ENCODE results near the gene OR52I1.

OR52I1 gene

DNA sequence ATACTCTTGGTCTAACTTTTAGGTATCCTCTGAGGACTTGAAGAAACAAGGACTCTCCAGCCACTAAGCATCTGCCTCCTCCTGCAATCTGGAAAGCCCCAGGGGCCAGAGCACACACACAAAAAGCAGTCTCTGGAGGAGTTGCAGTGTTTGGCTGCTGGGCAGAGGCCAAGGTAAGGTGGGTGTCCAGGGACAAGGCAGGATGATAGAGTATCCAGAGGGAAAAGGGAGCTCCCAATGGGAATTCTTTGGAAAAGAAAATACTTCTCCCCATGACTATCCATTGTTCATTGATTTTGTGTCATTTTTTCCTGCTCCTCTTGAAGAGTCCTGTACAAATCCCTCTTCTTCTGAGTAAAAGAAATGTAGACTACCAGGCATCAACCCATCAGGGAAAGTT is 12.4 kb upstream of the OR52I1 start, which contains the start of gene OR52I2:
OR52I2 (plus strand) TSS at position 301 of the 400 bp plus-strand sequence.
- TF ChIP-seq, protein P1, sequence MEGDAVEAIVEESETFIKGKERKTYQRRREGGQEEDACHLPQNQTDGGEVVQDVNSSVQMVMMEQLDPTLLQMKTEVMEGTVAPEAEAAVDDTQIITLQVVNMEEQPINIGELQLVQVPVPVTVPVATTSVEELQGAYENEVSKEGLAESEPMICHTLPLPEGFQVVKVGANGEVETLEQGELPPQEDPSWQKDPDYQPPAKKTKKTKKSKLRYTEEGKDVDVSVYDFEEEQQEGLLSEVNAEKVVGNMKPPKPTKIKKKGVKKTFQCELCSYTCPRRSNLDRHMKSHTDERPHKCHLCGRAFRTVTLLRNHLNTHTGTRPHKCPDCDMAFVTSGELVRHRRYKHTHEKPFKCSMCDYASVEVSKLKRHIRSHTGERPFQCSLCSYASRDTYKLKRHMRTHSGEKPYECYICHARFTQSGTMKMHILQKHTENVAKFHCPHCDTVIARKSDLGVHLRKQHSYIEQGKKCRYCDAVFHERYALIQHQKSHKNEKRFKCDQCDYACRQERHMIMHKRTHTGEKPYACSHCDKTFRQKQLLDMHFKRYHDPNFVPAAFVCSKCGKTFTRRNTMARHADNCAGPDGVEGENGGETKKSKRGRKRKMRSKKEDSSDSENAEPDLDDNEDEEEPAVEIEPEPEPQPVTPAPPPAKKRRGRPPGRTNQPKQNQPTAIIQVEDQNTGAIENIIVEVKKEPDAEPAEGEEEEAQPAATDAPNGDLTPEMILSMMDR (IDR thresholded peaks at IDR 0.05): no peak
- TF ChIP-seq ZFX (IDR thresholded peaks at IDR 0.05; ENCODE audit: borderline replicate concordance): no peak
- no peak within 1 kb of the TSS for H3K27ac ChIP-seq

DNA sequence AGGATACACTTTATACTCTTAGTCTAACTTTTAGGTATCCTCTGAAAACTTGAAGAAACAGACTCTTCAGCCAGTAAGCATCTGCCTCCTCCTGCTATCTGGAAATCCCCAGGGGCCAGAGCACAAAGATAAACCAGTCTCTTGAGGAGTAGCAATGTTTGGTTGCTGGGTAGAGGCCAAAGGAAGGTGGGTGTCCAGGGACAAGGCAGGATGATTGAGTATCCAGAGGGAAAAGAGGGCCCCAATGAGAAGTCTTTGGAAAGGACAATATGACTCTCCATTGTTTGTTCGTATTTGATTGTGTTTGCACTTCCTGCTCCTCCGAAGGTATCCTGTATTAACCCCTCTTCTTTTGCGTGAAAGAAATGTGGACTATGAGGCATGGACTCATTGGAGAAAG is 4.8 kb upstream of the OR52I1 start:
- TF ChIP-seq, protein P1 (IDR thresholded peaks at IDR 0.05): no peak
- no peak for TF ChIP-seq ZFX (IDR thresholded peaks at IDR 0.05; ENCODE audit: borderline replicate concordance)
- no peak overlapping the region for H3K27ac ChIP-seq

DNA sequence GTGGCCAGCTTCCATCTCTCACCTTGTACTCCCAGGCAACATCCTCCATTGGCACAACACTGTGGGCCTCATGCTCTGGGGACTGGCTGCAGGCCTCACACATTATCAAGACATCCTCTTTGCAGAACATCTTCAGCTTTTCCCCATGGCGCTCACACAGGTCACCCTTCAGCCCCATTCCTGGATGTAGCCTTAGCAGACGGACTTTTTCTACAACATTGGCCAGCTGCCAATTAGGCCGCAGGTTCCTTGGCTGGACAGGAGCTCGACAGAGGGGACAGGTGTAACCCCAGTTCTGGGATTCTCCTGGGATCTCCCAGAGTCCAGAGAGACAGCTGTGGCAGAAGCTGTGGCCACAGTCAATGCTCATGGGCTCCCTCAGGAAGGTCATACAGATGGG is 11.2 kb downstream of the OR52I1 start:
- no peak overlapping the region for H3K27ac ChIP-seq
- TF ChIP-seq ZFX (IDR thresholded peaks at IDR 0.05; ENCODE audit: borderline replicate concordance): no peak
- TF ChIP-seq, protein P1 (IDR thresholded peaks at IDR 0.05): no peak

DNA sequence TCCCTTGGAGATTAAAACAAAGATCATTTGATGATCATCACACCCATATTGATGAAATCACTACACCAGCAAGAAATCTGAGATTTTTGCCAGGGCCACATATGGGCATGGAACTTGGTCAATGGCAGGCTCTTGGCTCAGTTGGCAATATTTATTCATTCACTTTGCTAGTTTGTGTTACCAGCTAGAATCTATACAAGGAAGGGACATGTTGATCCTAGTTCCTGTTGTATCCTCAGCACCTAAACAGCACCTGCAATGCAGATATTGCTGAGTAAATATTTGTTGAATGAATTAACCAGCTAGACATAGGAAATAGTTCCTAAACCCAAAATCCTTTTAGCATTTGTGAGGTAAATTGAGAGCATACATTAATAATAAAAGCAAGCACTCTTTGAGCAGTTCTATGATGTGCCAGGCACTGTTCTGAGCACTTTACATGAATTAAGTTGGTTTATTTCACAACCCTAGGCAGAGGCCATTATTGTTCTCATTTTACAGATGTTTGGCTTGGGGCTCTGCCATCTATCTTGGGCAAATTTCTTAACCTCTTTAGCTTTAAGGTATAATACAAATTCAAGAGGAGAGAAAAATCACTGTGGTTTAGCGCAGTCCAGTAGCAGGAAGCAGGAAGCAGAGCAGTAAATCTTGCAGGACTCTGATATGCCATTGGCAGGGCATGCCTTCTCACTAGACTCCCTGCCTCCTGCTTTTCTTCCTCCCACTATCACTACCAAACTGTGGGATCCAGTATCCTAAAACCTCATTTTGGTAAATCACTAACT is 12.6 kb downstream of the OR52I1 start:
- H3K27ac ChIP-seq: peak overlapping the region; percentile 80
- no peak for TF ChIP-seq ZFX (IDR thresholded peaks at IDR 0.05; ENCODE audit: borderline replicate concordance)
- TF ChIP-seq, protein P1 (IDR thresholded peaks at IDR 0.05): no peak

DNA sequence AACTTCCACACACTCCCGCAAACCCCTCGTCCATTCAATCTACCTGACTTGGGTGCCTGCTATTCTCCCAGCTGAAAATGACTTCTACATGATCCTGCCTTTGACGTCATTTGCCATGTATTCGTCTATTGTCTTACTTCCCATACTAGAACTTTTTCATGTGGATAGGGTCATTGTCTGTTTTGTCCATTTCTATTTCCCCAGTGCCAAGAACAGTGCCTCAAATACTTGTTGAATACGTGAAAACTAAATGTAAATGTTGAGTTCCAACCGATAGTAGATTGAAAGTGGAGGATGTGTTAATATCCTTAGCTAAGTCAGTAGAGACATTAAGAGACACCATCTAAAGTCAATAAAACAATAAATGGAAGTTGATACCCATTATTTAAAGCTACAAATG is 13.3 kb downstream of the OR52I1 start:
- TF ChIP-seq ZFX (IDR thresholded peaks at IDR 0.05; ENCODE audit: borderline replicate concordance): no peak
- TF ChIP-seq, protein P1 (IDR thresholded peaks at IDR 0.05): no peak
- peak overlapping the region; percentile 80 for H3K27ac ChIP-seq

DNA sequence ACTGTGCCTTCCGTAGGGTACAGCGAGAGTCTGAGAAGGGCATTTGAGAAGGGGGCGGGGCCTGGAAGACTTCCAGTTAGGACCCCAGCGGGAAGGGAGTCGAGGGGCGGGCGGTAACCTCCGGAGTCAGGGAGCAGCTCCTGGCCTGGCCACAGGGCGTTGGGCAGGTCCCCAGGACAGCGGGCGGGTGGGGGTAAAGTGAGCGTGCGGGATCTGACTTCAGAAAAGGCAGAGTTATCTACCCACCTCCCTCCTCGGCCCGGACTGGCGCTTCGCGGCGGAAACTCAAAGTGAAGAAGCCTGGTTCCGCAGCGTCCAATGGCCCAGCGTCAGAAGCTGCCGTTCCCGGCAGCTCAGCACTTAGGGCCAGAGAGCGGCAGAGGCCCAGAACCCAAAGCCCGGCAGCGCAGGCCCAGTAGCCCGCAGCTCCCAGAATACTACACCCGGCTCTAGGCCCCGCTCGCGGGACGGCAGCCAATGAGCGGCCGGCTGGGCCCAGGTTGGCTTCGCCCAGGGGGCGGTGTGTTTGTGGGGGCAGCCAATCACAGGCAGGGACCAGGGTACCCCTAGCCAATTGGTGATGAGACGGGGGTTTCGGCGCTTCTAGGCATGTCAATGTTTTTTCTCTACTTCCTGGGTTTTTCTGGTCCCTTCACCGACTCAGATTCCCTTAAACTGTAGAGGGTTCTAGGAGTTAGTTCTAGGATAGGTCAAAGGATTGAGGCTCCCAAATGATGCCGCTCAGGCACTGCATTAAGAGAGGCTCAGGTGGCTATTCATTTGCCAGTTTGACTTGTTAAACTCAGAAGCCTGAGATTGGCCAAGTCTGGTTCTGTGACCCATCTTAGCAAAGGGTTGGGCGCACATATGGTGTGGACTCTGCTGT is 14.2 kb downstream of the OR52I1 start, which contains the start of gene TRIM68:
TRIM68 (minus strand) TSS at position 451 of the 886 bp plus-strand sequence. CDS start 2,727 bp downstream, outside the sequence.
- H3K27ac ChIP-seq: peak within 1 kb of the TSS; percentile 80
- TF ChIP-seq, protein P1 (IDR thresholded peaks at IDR 0.05): no peak
- TF ChIP-seq ZFX (IDR thresholded peaks at IDR 0.05; ENCODE audit: borderline replicate concordance): no peak
